ENCODE data around the gene EBPL.

GRCh38 chr13:49638030-49638743 is 53.1 kb downstream of the EBPL start:
- no peak for TF ChIP-seq CTCF (IDR thresholded peaks at IDR 0.05)
- TF ChIP-seq POLR2A (IDR thresholded peaks at IDR 0.05), result no peak

All from heart left ventricle (tissue), 13 donors.